Ovary (tissue), 3 donors: ENCODE data around the gene WDR1.

Experiments
- CTCF ChIP-seq, 3 donors: fragments of 450-650 bp in 2 of 3; fragments of 200-600 bp in 1 of 3; IDR thresholded peaks; one replicate each; pipeline versions ENCODE4 v1.5.1 to v1.8.0; 2016 to 2022; ENCODE audit warnings: antibody characterized with exemption in 3 of 3, mild to moderate bottlenecking in 1 of 3
- EP300 ChIP-seq: sonication (generic); formaldehyde crosslinking; IDR thresholded peaks from one replicate; pipeline ENCODE4 v1.6.1; 2017; ENCODE audit warnings: antibody characterized with exemption
- POLR2A ChIP-seq: fragments of 450-650 bp; IDR thresholded peaks from one replicate; pipeline ENCODE4 v1.6.1; 2017; ENCODE audit warnings: antibody characterized with exemption, mild to moderate bottlenecking, moderate library complexity
- donor health status: DM: no; HTN: no; CAD: no.

DNA sequence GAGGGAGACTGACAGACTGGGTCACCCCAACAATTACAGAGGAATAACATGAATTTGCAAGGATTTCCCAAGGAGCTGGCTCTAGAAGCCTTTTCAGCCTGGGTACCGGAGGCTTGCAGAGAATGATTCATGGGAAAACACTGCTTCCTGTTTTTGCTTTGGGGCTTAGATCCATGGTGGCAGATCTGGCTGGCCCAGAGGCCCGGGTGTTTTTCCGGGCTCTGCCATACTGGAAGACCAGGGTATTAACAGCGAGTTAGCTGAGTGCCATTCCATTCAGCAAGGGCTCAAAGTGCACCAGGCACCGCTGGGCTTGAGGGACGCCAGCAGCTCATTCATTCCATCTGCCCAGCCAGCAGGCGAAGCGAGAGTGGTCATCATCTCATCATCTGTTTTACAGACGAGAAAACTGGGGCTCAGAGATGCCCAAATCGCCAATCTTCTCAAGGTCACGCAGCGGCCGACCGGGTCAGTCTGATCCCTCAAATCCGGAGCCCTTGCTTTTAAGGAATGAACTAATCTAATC is 1.3 kb downstream of the WDR1 start:
- TF ChIP-seq CTCF (IDR thresholded peaks at IDR 0.05) (no peak), POLR2A (no peak), EP300 (no peak)
